Mononuclear cell (primary cell): Measurements from ENCODE around the gene SPATC1L. TPM values are rescaled to one million over a fixed set of nuclear protein-coding genes. Genes with fewer than 3 reads are reported as not detected.
"Not testable (repeated sequence)": the region's sequence is repeated elsewhere in the genome, so short reads cannot be mapped to it uniquely, and the experiment has no call there.

Experiments
- H3K27me3 ChIP-seq: 2 replicates; pipeline ENCODE4 v1.6.0; 2011; ENCODE audit warnings: low read length, control low read depth; ENCODE audit not compliant: insufficient read depth
- H3K4me1 ChIP-seq: 2 replicates; pipeline ENCODE4 v1.5.1; 2011; ENCODE audit warnings: mild to moderate bottlenecking, low read length, control low read depth; ENCODE audit not compliant: insufficient read depth
- H3K4me3 ChIP-seq: 2 replicates; pipeline ENCODE4 v1.5.1; 2011; ENCODE audit warnings: mild to moderate bottlenecking, low read length, moderate library complexity
- H3K9me3 ChIP-seq: 2 replicates; pipeline ENCODE4 v1.5.1; 2011; ENCODE audit warnings: low read depth, mild to moderate bottlenecking, control low read depth, low read length
- total RNA-seq: library from RNA; depleted of rRNA; stranded (reverse); fragments of >200 nt; gene quantifications from one replicate; pipeline ENCODE4 v1.2.3, GENCODE V29; 2012

SPATC1L gene
- total RNA-seq, 1 donor, result 1.7 TPM

- Histone ChIP-seq H3K9me3 (no peaks in the 10 kb centered on the region), H3K4me1 (no peaks in the 10 kb centered on the region), H3K27me3 (no peaks in the 10 kb centered on the region), H3K4me3 (no peak overlapping the region)
Measured at GRCh38 chr21:46208761-46209721, 24.8 kb upstream of the SPATC1L start.

- Histone ChIP-seq H3K27me3 (no peaks in the 10 kb centered on the region), H3K4me1 (no peaks in the 10 kb centered on the region), H3K4me3 (no peak overlapping the region), H3K9me3 (no peaks in the 10 kb centered on the region)
Measured at GRCh38 chr21:46207920-46208591, 23.8 kb upstream of the SPATC1L start.

GRCh38 chr21:46207006-46207919 lies 23.0 kb upstream of the SPATC1L start:
- Histone ChIP-seq H3K4me3 (no peak overlapping the region), H3K9me3 (no peaks in the 10 kb centered on the region), H3K4me1 (no peaks in the 10 kb centered on the region), H3K27me3 (no peaks in the 10 kb centered on the region)

GRCh38 chr21:46206163-46207005 lies 22.1 kb upstream of the SPATC1L start:
- Histone ChIP-seq H3K27me3 (no peaks in the 10 kb centered on the region), H3K4me3 (no peak overlapping the region), H3K9me3 (no peaks in the 10 kb centered on the region), H3K4me1 (no peaks in the 10 kb centered on the region)

GRCh38 chr21:46205766-46206162 lies 21.5 kb upstream of the SPATC1L start:
- Histone ChIP-seq H3K4me1 (no peaks in the 10 kb centered on the region), H3K9me3 (no peaks in the 10 kb centered on the region), H3K27me3 (no peaks in the 10 kb centered on the region), H3K4me3 (no peak overlapping the region)

- Histone ChIP-seq H3K4me3 (no peak overlapping the region), H3K27me3 (no peaks in the 10 kb centered on the region), H3K4me1 (no peaks in the 10 kb centered on the region), H3K9me3 (no peaks in the 10 kb centered on the region)
Measured at GRCh38 chr21:46205166-46205565, 20.9 kb upstream of the SPATC1L start.

GRCh38 chr21:46203203-46203600 lies 18.9 kb upstream of the SPATC1L start:
- H3K27me3 ChIP-seq, result no peaks in the 10 kb centered on the region
- no peaks in the 10 kb centered on the region for H3K9me3 ChIP-seq
- no peak overlapping the region for H3K4me3 ChIP-seq
- H3K4me1 ChIP-seq, result no peaks in the 10 kb centered on the region

GRCh38 chr21:46202592-46203202 lies 18.4 kb upstream of the SPATC1L start:
- Histone ChIP-seq H3K27me3 (no peaks in the 10 kb centered on the region), H3K4me3 (no peak overlapping the region), H3K4me1 (no peaks in the 10 kb centered on the region), H3K9me3 (no peaks in the 10 kb centered on the region)

- H3K9me3 ChIP-seq, H3K4me1 ChIP-seq, H3K27me3 ChIP-seq, H3K4me3 ChIP-seq: not testable (repeated sequence)
Measured at GRCh38 chr21:46200877-46201803, 16.9 kb upstream of the SPATC1L start.

GRCh38 chr21:46199436-46200373 lies 15.4 kb upstream of the SPATC1L start:
- no peaks in the 10 kb centered on the region for H3K27me3 ChIP-seq
- no peaks in the 10 kb centered on the region for H3K9me3 ChIP-seq
- no peaks in the 10 kb centered on the region for H3K4me1 ChIP-seq
- H3K4me3 ChIP-seq, result no peak overlapping the region

GRCh38 chr21:46196733-46197132 lies 12.5 kb upstream of the SPATC1L start:
- H3K27me3 ChIP-seq, result no peaks in the 10 kb centered on the region
- H3K4me3 ChIP-seq, result no peak overlapping the region
- no peaks in the 10 kb centered on the region for H3K9me3 ChIP-seq
- H3K4me1 ChIP-seq, result no peaks in the 10 kb centered on the region

- H3K27me3 ChIP-seq, result no peaks in the 10 kb centered on the region
- no peaks in the 10 kb centered on the region for H3K4me1 ChIP-seq
- H3K4me3 ChIP-seq, result no peak overlapping the region
- H3K9me3 ChIP-seq, result no peaks in the 10 kb centered on the region
Measured at GRCh38 chr21:46195595-46196195, 11.4 kb upstream of the SPATC1L start.
